Measurements from ENCODE around the gene RSU1. TPM values are rescaled to one million over a fixed set of nuclear protein-coding genes. Genes with fewer than 3 reads are reported as not detected.
A peak's percentile ranks its signal among the peaks of the same experiment; 100 is the strongest.
"Not testable (repeated sequence)": the region's sequence is repeated elsewhere in the genome, so short reads cannot be mapped to it uniquely, and the experiment has no call there.

RSU1 gene
- total RNA-seq, 1 donor from 2014 or later = 39.2 TPM

DNA sequence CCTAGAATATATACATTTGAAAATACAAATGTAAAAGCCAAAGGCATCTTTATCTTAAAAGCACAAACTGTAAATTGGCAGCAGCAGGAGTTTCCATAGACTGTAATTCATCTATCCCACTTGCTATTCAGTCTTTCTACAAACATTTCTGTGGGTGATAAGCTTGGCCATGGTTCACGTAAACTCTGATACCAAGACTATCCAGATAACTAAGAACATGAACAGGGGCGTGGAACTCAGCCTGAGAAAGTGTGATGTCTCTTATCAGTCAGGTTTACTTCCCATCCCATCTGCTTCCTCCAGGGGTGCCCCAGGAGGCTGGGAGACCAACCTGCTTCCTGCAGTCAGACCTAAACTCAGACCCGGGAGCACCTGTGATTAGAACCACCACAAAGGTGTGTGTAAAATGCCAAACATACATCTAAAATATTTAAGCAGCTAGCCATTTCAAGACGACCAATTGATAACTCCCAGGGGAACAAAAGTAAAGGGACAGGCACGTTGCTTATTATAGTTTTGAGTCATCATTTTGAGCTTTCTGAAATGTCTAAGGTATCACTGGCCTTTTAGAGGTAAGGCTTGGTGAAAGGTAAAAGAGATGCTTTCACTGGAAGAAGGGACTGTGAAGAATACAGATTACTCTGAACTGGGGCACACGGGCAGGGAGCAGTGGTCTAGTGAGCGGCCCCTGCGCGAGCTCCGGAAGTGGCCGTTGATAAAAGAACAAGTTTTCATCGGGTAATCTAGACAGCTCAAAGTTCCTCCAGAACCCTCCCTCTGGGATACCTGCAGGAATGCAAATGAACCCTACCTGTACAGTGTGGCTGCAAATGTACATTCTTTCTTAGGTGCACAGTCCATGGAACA, 51.5 kb downstream of the RSU1 start:
- no peak overlapping the region for H3K4me3 ChIP-seq
- no peak for DNase-seq
- TF ChIP-seq, protein P1, sequence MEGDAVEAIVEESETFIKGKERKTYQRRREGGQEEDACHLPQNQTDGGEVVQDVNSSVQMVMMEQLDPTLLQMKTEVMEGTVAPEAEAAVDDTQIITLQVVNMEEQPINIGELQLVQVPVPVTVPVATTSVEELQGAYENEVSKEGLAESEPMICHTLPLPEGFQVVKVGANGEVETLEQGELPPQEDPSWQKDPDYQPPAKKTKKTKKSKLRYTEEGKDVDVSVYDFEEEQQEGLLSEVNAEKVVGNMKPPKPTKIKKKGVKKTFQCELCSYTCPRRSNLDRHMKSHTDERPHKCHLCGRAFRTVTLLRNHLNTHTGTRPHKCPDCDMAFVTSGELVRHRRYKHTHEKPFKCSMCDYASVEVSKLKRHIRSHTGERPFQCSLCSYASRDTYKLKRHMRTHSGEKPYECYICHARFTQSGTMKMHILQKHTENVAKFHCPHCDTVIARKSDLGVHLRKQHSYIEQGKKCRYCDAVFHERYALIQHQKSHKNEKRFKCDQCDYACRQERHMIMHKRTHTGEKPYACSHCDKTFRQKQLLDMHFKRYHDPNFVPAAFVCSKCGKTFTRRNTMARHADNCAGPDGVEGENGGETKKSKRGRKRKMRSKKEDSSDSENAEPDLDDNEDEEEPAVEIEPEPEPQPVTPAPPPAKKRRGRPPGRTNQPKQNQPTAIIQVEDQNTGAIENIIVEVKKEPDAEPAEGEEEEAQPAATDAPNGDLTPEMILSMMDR (IDR thresholded peaks at IDR 0.05; ENCODE audit: borderline replicate concordance) = no peak
- peaks cover 23% of the 10 kb centered on the region for H3K36me3 ChIP-seq
- intact Hi-C loops (cut with micrococcal nuclease) = no loop called here
- H3K27me3 ChIP-seq (ENCODE audit: low read depth) = no peaks in the 10 kb centered on the region
- no peaks in the 10 kb centered on the region for H3K9me3 ChIP-seq (replicated peaks)
- H3K4me1 ChIP-seq = peaks cover 21% of the 10 kb centered on the region
- H3K27ac ChIP-seq (replicated peaks) = no peak overlapping the region

DNA sequence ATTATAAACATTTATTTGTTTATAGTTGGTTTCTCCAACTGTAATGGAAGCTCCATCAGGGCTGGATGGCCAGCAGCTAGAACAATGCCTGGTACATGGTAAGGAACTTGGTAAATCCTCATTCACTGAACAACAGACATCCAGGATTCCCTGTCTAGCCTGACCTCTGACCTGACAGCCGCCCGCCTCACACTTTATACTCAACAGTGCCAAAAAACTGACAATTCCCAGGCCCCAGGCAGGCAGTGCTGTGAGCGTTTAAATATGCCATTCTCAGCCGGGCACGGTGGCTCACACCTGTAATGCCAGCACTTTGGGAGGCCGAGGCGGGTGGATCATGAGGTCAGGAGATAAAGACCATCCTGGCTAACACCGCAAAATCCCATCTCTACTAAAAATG, 55.9 kb downstream of the RSU1 start:
- H3K4me3 ChIP-seq = no peak overlapping the region
- DNase-seq = no peak
- H3K27me3 ChIP-seq (ENCODE audit: low read depth) = no peaks in the 10 kb centered on the region
- H3K9me3 ChIP-seq (replicated peaks) = no peaks in the 10 kb centered on the region
- peaks cover 40% of the 10 kb centered on the region for H3K36me3 ChIP-seq
- peaks cover 24% of the 10 kb centered on the region for H3K4me1 ChIP-seq
- TF ChIP-seq, protein P1 (IDR thresholded peaks at IDR 0.05; ENCODE audit: borderline replicate concordance) = no peak
- no peak overlapping the region for H3K27ac ChIP-seq (replicated peaks)
- intact Hi-C loops (cut with micrococcal nuclease) = no loop called here

DNA sequence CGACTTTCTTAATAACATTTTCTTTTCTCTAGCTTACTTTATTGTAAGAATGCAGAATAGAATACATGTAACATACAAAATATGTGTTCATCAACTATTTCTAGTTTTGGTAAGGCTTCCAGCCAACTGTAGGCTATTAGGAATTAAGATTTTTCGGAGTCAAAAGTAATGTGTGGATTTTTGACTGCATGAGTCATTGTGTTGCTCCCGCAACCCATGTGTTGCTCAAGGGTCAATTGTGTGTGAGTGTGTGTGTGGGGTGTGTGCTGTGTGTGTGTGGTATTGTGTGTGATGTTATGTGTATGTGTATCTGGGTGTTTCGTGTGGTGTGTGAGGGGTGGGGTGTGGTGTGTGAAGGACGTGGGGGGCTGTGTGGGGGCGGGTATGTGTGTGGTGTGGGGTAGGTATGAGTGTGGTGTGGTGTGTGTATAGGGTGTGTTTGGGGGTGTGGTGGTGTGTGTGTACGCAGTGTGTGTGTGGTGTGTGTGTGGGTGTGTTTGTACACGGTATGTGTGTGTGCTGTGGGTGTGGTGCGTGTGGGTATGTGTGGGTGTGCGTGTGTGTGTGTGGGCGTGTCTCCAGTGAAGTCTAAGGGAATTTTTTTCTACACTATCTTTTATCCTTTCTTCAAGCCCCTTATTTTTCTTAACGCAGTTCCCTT, 60.5 kb downstream of the RSU1 start:
- Histone ChIP-seq H3K4me1 (peaks cover 15% of the 10 kb centered on the region), H3K36me3 (peaks cover 40% of the 10 kb centered on the region), H3K4me3 (no peak overlapping the region), H3K27ac (replicated peaks) (no peak overlapping the region), H3K27me3 (ENCODE audit: low read depth) (no peaks in the 10 kb centered on the region), H3K9me3 (replicated peaks) (no peaks in the 10 kb centered on the region)
- intact Hi-C loops (cut with micrococcal nuclease) = no loop called here
- TF ChIP-seq, protein P1 (IDR thresholded peaks at IDR 0.05; ENCODE audit: borderline replicate concordance) = no peak
- DNase-seq = no peak

DNA sequence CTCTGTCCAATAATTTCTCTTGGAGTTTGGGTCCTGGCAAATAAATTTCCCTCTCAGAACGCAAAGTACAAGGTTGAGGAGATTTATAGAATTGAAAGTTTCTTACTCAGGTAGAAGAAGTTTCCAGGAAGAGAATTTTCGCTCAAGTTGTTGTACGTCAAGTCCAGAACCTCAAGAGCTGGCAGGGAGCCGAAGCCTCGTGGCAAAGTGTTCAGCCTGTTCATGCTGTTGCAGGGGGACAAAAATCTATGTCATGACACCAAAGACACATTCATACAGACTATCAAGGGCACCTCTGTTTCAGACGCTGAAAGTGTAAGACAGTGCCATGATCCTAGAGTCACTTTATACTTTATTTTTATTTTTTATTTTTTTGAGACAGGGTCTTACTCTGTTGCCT, 62.5 kb downstream of the RSU1 start:
- H3K36me3 ChIP-seq = peaks cover 56% of the 10 kb centered on the region
- peak; percentile 29 for DNase-seq
- TF ChIP-seq, protein P1 (IDR thresholded peaks at IDR 0.05; ENCODE audit: borderline replicate concordance) = no peak
- H3K9me3 ChIP-seq (replicated peaks) = no peaks in the 10 kb centered on the region
- peaks cover 4% of the 10 kb centered on the region for H3K4me1 ChIP-seq
- no peaks in the 10 kb centered on the region for H3K27me3 ChIP-seq (ENCODE audit: low read depth)
- intact Hi-C loops (cut with micrococcal nuclease) = no loop called here
- no peak overlapping the region for H3K4me3 ChIP-seq
- no peak overlapping the region for H3K27ac ChIP-seq (replicated peaks)

DNA sequence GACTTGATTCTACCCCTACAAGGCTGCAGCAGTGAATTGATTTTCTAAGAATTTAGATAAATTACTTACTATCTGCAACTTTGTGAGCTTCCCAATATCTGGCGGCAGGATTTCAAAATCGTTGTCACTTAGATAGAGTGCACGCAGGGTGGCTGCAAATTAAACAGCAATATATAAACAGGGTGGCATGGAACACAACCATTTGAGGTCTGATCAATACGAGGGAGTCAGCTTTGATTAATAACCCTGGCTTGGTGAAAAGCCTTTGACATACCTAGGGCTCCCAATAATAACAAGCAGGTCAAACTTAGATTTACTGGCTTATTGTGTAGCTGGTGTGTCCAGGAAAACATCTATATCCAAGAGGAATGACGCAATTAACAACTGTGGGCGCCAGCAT, 64.4 kb downstream of the RSU1 start:
- intact Hi-C loops (cut with micrococcal nuclease); H3K27me3 ChIP-seq (ENCODE audit: low read depth); H3K4me3 ChIP-seq; H3K27ac ChIP-seq (replicated peaks); H3K9me3 ChIP-seq (replicated peaks); DNase-seq; H3K4me1 ChIP-seq: not testable (repeated sequence)
- peaks cover 64% of the 10 kb centered on the region for H3K36me3 ChIP-seq

DNA sequence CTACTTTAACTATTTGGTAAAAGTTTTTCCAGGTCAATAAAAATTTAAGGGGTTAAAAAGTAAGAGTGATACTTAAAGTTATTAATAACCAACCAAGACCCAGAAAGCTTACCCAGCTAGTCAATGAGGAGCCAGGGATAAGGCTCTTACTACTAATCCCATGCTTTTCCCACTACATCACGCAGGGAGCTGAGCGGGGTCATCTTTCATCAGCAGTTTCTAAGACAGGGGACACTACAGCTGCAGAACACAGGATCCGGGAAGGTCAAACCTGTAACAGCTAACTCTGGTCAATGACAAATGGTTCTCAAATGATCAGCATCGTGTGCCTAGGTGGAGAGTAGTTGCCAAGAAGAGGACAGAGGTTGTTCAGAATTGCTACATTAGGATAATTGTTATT, 65.1 kb downstream of the RSU1 start:
- Histone ChIP-seq H3K4me1 (peaks cover 4% of the 10 kb centered on the region), H3K27me3 (ENCODE audit: low read depth) (no peaks in the 10 kb centered on the region), H3K27ac (replicated peaks) (no peak overlapping the region), H3K9me3 (replicated peaks) (no peaks in the 10 kb centered on the region), H3K36me3 (peaks cover 58% of the 10 kb centered on the region), H3K4me3 (no peak overlapping the region)
- intact Hi-C loops (cut with micrococcal nuclease) = no loop called here
- TF ChIP-seq, protein P1 (IDR thresholded peaks at IDR 0.05; ENCODE audit: borderline replicate concordance) = no peak
- DNase-seq = no peak
